Measurements from ENCODE around the gene RBM44.
"Not testable (repeated sequence)": the region's sequence is repeated elsewhere in the genome, so short reads cannot be mapped to it uniquely, and the experiment has no call there.

The RBM44 gene

GRCh38 chr2:237765122-237765521 lies 33.5 kb upstream of the RBM44 start:
- intact Hi-C loops (cut with micrococcal nuclease); H3K9me3 Mint-ChIP-seq; H3K4me1 Mint-ChIP-seq (ENCODE audit: low read depth); H3K27ac Mint-ChIP-seq; H3K27me3 Mint-ChIP-seq; H3K4me3 Mint-ChIP-seq: not testable (repeated sequence)
- H3K36me3 Mint-ChIP-seq (ENCODE audit: low read depth) = peaks cover 92% of the 10 kb centered on the region

GRCh38 chr2:237765875-237766274 lies 32.7 kb upstream of the RBM44 start:
- no peaks in the 10 kb centered on the region for H3K9me3 Mint-ChIP-seq
- no peak overlapping the region for H3K4me3 Mint-ChIP-seq
- H3K4me1 Mint-ChIP-seq (ENCODE audit: low read depth) = no peaks in the 10 kb centered on the region
- no peak overlapping the region for H3K27ac Mint-ChIP-seq
- intact Hi-C loops (cut with micrococcal nuclease) = no loop called here
- H3K27me3 Mint-ChIP-seq = no peaks in the 10 kb centered on the region
- H3K36me3 Mint-ChIP-seq (ENCODE audit: low read depth) = peaks cover 92% of the 10 kb centered on the region

- intact Hi-C loops (cut with micrococcal nuclease) = no loop called here
- Mint-ChIP-seq H3K27ac (no peak overlapping the region), H3K27me3 (no peaks in the 10 kb centered on the region), H3K36me3 (ENCODE audit: low read depth) (peaks cover 92% of the 10 kb centered on the region), H3K9me3 (no peaks in the 10 kb centered on the region), H3K4me1 (ENCODE audit: low read depth) (no peaks in the 10 kb centered on the region), H3K4me3 (no peak overlapping the region)
These were observed 32.2 kb upstream of the RBM44 start for GRCh38 chr2:237766340-237766739.

- intact Hi-C loops (cut with micrococcal nuclease) = no loop called here
- H3K4me3 Mint-ChIP-seq = no peak overlapping the region
- peaks cover 99% of the 10 kb centered on the region for H3K36me3 Mint-ChIP-seq (ENCODE audit: low read depth)
These were observed 26.1 kb upstream of the RBM44 start for GRCh38 chr2:237772513-237772912.

GRCh38 chr2:237773826-237774225 lies 24.8 kb upstream of the RBM44 start:
- Mint-ChIP-seq H3K27ac (no peak overlapping the region), H3K4me3 (no peak overlapping the region), H3K9me3 (no peaks in the 10 kb centered on the region), H3K36me3 (ENCODE audit: low read depth) (peaks cover 100% of the 10 kb centered on the region), H3K4me1 (ENCODE audit: low read depth) (no peaks in the 10 kb centered on the region), H3K27me3 (no peaks in the 10 kb centered on the region)
- intact Hi-C loops (cut with micrococcal nuclease) = no loop called here

More at GRCh38 chr2:237772513-237772912, 26.1 kb upstream of the RBM44 start:
- Mint-ChIP-seq H3K27ac (no peak overlapping the region), H3K9me3 (no peaks in the 10 kb centered on the region), H3K27me3 (no peaks in the 10 kb centered on the region), H3K4me1 (ENCODE audit: low read depth) (no peaks in the 10 kb centered on the region)

GRCh38 chr2:237774811-237775553 lies 23.6 kb upstream of the RBM44 start:
- Mint-ChIP-seq H3K27ac (peak overlapping the region; percentile 24), H3K4me3 (no peak overlapping the region), H3K9me3 (no peaks in the 10 kb centered on the region), H3K36me3 (ENCODE audit: low read depth) (peaks cover 100% of the 10 kb centered on the region), H3K4me1 (ENCODE audit: low read depth) (no peaks in the 10 kb centered on the region), H3K27me3 (no peaks in the 10 kb centered on the region)
- intact Hi-C loops (cut with micrococcal nuclease) = no loop called here

GRCh38 chr2:237779521-237779920 lies 19.1 kb upstream of the RBM44 start:
- intact Hi-C loops (cut with micrococcal nuclease) = no loop called here
- peaks cover 97% of the 10 kb centered on the region for H3K36me3 Mint-ChIP-seq (ENCODE audit: low read depth)
- H3K27ac Mint-ChIP-seq = no peak overlapping the region
- H3K4me3 Mint-ChIP-seq = no peak overlapping the region
- H3K27me3 Mint-ChIP-seq = no peaks in the 10 kb centered on the region
- H3K9me3 Mint-ChIP-seq = no peaks in the 10 kb centered on the region
- no peaks in the 10 kb centered on the region for H3K4me1 Mint-ChIP-seq (ENCODE audit: low read depth)

- peaks cover 97% of the 10 kb centered on the region for H3K36me3 Mint-ChIP-seq (ENCODE audit: low read depth)
- no peak overlapping the region for H3K27ac Mint-ChIP-seq
- intact Hi-C loops (cut with micrococcal nuclease) = no loop called here
- H3K4me1 Mint-ChIP-seq (ENCODE audit: low read depth) = no peaks in the 10 kb centered on the region
- no peak overlapping the region for H3K4me3 Mint-ChIP-seq
- H3K9me3 Mint-ChIP-seq = peaks cover 19% of the 10 kb centered on the region
- no peaks in the 10 kb centered on the region for H3K27me3 Mint-ChIP-seq
These were observed 16.4 kb upstream of the RBM44 start for GRCh38 chr2:237782181-237782580.

- Mint-ChIP-seq H3K36me3 (ENCODE audit: low read depth) (peaks cover 93% of the 10 kb centered on the region), H3K9me3 (peaks cover 20% of the 10 kb centered on the region)
- H3K27me3 Mint-ChIP-seq; H3K4me1 Mint-ChIP-seq (ENCODE audit: low read depth); intact Hi-C loops (cut with micrococcal nuclease); H3K4me3 Mint-ChIP-seq; H3K27ac Mint-ChIP-seq: not testable (repeated sequence)
These were observed 14.9 kb upstream of the RBM44 start for GRCh38 chr2:237783678-237784077.

- Mint-ChIP-seq H3K4me3 (no peak overlapping the region), H3K27me3 (no peaks in the 10 kb centered on the region), H3K36me3 (ENCODE audit: low read depth) (peaks cover 73% of the 10 kb centered on the region)
These were observed 11.6 kb upstream of the RBM44 start for GRCh38 chr2:237786936-237787335.

GRCh38 chr2:237790353-237790752 lies 8.2 kb upstream of the RBM44 start:
- H3K27me3 Mint-ChIP-seq = no peaks in the 10 kb centered on the region
- H3K4me3 Mint-ChIP-seq = no peak overlapping the region
- intact Hi-C loops (cut with micrococcal nuclease) = no loop called here
- H3K36me3 Mint-ChIP-seq (ENCODE audit: low read depth) = peaks cover 42% of the 10 kb centered on the region
- H3K4me1 Mint-ChIP-seq (ENCODE audit: low read depth) = peaks cover 6% of the 10 kb centered on the region
- no peak overlapping the region for H3K27ac Mint-ChIP-seq
- H3K9me3 Mint-ChIP-seq = peaks cover 20% of the 10 kb centered on the region

More at GRCh38 chr2:237786936-237787335, 11.6 kb upstream of the RBM44 start:
- H3K4me1 Mint-ChIP-seq (ENCODE audit: low read depth) = peaks cover 6% of the 10 kb centered on the region
- H3K27ac Mint-ChIP-seq = no peak overlapping the region
- peaks cover 20% of the 10 kb centered on the region for H3K9me3 Mint-ChIP-seq
- intact Hi-C loops (cut with micrococcal nuclease) = no loop called here

- H3K27ac Mint-ChIP-seq = no peak overlapping the region
- no peaks in the 10 kb centered on the region for H3K27me3 Mint-ChIP-seq
- H3K4me1 Mint-ChIP-seq (ENCODE audit: low read depth) = peaks cover 6% of the 10 kb centered on the region
- H3K36me3 Mint-ChIP-seq (ENCODE audit: low read depth) = peaks cover 24% of the 10 kb centered on the region
- H3K4me3 Mint-ChIP-seq = no peak overlapping the region
- intact Hi-C loops (cut with micrococcal nuclease) = no loop called here
- peaks cover 2% of the 10 kb centered on the region for H3K9me3 Mint-ChIP-seq
These were observed 6.4 kb upstream of the RBM44 start for GRCh38 chr2:237791977-237792727.

- no peak overlapping the region for H3K4me3 Mint-ChIP-seq
- intact Hi-C loops (cut with micrococcal nuclease) = no loop called here
- peaks cover 22% of the 10 kb centered on the region for H3K36me3 Mint-ChIP-seq (ENCODE audit: low read depth)
These were observed 1.3 kb upstream of the RBM44 start for GRCh38 chr2:237797253-237797652.

GRCh38 chr2:237799060-237799428 lies 465 bp downstream of the RBM44 start:
- Mint-ChIP-seq H3K27me3 (no peaks in the 10 kb centered on the region), H3K4me3 (no peak overlapping the region), H3K9me3 (peaks cover 16% of the 10 kb centered on the region), H3K36me3 (ENCODE audit: low read depth) (peaks cover 22% of the 10 kb centered on the region), H3K27ac (no peak overlapping the region), H3K4me1 (ENCODE audit: low read depth) (no peaks in the 10 kb centered on the region)
- intact Hi-C loops (cut with micrococcal nuclease) = no loop called here

More at GRCh38 chr2:237797253-237797652, 1.3 kb upstream of the RBM44 start:
- Mint-ChIP-seq H3K27me3 (no peaks in the 10 kb centered on the region), H3K9me3 (peaks cover 16% of the 10 kb centered on the region), H3K4me1 (ENCODE audit: low read depth) (no peaks in the 10 kb centered on the region), H3K27ac (no peak overlapping the region)

All from dendritic cell treated with granulocyte-macrophage colony-stimulating factor and Interleukin-4, amounts not matched to agents 40 ng/mL and 50 ng/mL, for 4 days (primary cell).